RWPE2 (cell line): ENCODE data around the gene HPS1.

Experiments
- ATAC-seq: fragments of 200-7000 bp; cut with Tn5 transposase; 3 replicates; pipeline ENCODE4 v1.9.1; 2021; ENCODE audit warnings: low read depth
- DNase-seq: peaks from one replicate; pipeline ENCODE4 v3.0.0-alpha.2; 2020; ENCODE audit warnings: low spot score
- H3K27ac ChIP-seq: fragments of 450-650 bp; 2 replicates; pipeline ENCODE4 v1.5.1; 2017; ENCODE audit warnings: mild to moderate bottlenecking; ENCODE audit not compliant: poor library complexity, severe bottlenecking
- H3K27me3 ChIP-seq: fragments of 250-450 bp; sonication (Bioruptor Pico); 2 replicates; pipeline ENCODE4 v1.5.1; 2021; ENCODE audit warnings: mild to moderate bottlenecking, moderate library complexity; ENCODE audit not compliant: insufficient read depth, poor library complexity, severe bottlenecking
- H3K36me3 ChIP-seq: fragments of 250-450 bp; sonication (Bioruptor Pico); 2 replicates; pipeline ENCODE4 v1.5.1; 2020; ENCODE audit warnings: low read depth, mild to moderate bottlenecking, moderate library complexity
- H3K4me1 ChIP-seq: fragments of 250-450 bp; sonication (Bioruptor Pico); 2 replicates; pipeline ENCODE4 v1.5.1; 2021; ENCODE audit warnings: mild to moderate bottlenecking, moderate library complexity; ENCODE audit not compliant: insufficient read depth, poor library complexity, severe bottlenecking
- H3K4me3 ChIP-seq: fragments of 250-450 bp; sonication (Bioruptor Pico); 2 replicates; pipeline ENCODE4 v1.5.1; 2021; ENCODE audit warnings: mild to moderate bottlenecking, moderate library complexity; ENCODE audit not compliant: severe bottlenecking
- H3K9me3 ChIP-seq: fragments of 250-450 bp; sonication (Bioruptor Pico); 2 replicates; pipeline ENCODE4 v1.5.1; 2021; ENCODE audit warnings: mild to moderate bottlenecking, moderate library complexity; ENCODE audit not compliant: severe bottlenecking
- TF ChIP-seq, protein P1 (sequence below): fragments of 450-650 bp; IDR thresholded peaks from one replicate; pipeline ENCODE4 v1.5.1; 2017; ENCODE audit warnings: mild to moderate bottlenecking, moderate library complexity; ENCODE audit not compliant: poor library complexity, severe bottlenecking

Gene HPS1

DNA sequence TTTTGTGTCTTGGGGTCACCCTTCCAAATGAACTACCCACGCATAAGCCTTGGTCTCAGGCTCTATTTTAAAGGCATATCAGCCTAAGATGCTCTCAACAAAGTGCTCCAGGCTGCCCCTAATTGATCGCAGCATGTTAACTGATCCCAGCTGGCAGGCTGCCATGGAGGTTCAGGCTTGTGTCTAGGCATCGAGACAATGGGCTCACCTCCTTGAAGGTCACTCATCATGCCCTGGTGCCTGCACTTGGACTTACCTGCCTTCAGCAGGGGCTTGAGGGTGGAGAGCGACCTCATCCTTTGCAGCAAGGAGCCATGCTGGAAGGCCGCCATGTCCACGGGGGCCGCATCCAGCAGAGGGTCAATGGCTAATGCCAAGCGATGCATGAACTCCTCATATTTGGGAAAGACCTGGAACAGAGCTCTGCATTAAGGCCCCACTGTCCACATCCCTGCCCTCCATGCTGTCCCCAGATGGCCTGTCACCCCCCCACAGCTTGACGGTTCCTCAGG, 49.6 kb downstream of the HPS1 start:
- Histone ChIP-seq H3K36me3 (no peaks in the 10 kb centered on the region), H3K27me3 (no peaks in the 10 kb centered on the region), H3K27ac (no peak overlapping the region), H3K9me3 (no peaks in the 10 kb centered on the region), H3K4me1 (no peaks in the 10 kb centered on the region), H3K4me3 (no peak overlapping the region)
- DNase-seq (no peak), ATAC-seq (no peak)
- TF ChIP-seq, protein P1, sequence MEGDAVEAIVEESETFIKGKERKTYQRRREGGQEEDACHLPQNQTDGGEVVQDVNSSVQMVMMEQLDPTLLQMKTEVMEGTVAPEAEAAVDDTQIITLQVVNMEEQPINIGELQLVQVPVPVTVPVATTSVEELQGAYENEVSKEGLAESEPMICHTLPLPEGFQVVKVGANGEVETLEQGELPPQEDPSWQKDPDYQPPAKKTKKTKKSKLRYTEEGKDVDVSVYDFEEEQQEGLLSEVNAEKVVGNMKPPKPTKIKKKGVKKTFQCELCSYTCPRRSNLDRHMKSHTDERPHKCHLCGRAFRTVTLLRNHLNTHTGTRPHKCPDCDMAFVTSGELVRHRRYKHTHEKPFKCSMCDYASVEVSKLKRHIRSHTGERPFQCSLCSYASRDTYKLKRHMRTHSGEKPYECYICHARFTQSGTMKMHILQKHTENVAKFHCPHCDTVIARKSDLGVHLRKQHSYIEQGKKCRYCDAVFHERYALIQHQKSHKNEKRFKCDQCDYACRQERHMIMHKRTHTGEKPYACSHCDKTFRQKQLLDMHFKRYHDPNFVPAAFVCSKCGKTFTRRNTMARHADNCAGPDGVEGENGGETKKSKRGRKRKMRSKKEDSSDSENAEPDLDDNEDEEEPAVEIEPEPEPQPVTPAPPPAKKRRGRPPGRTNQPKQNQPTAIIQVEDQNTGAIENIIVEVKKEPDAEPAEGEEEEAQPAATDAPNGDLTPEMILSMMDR, result no peak

DNA sequence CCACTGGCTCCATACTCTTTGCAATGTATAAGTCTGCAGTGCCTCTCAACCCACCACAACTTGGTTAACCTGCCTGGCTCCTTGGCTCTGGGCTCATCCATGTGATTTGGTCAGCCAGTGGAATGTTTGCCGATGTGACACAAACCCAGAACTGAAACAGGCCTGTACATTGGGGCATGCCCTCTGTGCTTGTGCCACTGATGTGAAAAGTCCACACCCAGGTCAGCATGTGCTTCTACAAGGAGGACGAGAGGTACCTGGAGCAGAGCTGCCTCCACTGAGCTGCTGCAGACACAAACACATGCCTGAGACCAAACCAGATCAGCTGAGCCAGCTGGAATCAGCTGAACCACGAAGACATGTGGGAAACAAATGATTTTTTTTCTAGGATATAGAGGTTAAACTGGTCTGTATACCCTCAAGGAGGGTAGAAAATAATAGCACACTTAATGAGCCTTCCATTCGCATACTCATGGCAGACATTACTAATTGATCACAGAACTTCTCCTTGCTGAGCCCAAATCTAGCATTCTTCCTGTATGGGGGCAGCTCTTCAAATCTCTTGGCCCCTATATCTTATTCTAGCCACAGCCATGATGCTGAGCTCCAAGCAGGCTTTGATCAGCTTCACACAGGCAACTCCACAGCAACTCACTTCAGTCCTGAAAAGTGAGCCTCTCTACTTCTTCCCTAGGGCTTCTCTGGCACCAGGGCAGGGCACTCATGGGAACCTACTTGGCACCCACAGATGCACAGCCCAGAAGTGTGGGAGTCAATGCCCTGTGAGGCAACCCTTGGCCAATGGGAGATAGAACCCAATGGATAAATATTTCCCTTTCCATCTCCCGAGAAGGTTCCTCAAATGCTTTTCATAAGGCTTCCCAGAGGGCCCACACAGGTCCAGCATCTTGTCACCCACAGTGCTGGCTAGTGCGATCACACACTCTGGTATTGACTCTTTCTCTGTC, 50.4 kb downstream of the HPS1 start:
- Histone ChIP-seq H3K4me1 (peaks cover 4% of the 10 kb centered on the region), H3K4me3 (no peak overlapping the region), H3K9me3 (no peaks in the 10 kb centered on the region), H3K36me3 (no peaks in the 10 kb centered on the region), H3K27me3 (no peaks in the 10 kb centered on the region), H3K27ac (no peak overlapping the region)
- ATAC-seq (no peak), DNase-seq (no peak)
- TF ChIP-seq, protein P1, result no peak

DNA sequence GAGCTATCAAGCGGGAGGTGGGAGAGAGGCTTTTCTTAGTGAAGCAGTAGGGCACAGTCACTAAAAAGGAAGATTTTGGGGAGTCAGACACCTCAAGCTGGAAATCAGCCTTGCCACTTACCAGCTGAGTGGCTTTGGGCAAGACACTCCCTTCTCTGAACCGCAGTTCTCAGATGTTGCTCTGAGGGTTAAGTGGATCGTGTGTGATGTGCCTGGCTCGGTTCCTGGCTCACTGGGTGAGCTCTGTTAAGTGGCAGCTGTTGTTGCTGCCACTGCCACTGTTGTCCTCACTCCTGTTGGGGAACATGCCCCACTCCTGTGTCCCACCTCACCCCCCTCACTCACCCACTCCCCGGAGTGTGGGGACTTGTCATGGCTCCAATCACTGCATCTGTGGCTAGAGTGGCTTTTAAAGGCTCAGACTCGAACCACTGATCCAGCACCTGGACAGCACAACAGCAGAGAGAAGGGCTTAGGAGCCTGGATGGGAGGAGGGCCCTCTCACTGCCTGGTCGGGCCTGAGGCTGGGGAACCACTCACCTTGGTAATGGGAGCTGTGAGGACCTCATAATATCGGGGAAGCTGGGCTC, 51.8 kb downstream of the HPS1 start:
- ATAC-seq (no peak), DNase-seq (no peak)
- TF ChIP-seq, protein P1, result no peak
- H3K4me3 ChIP-seq, result no peak overlapping the region
- H3K36me3 ChIP-seq, result no peaks in the 10 kb centered on the region
- H3K27me3 ChIP-seq, result no peaks in the 10 kb centered on the region
- H3K27ac ChIP-seq, result no peak overlapping the region
- H3K9me3 ChIP-seq, result no peaks in the 10 kb centered on the region
- peaks cover 5% of the 10 kb centered on the region for H3K4me1 ChIP-seq

DNA sequence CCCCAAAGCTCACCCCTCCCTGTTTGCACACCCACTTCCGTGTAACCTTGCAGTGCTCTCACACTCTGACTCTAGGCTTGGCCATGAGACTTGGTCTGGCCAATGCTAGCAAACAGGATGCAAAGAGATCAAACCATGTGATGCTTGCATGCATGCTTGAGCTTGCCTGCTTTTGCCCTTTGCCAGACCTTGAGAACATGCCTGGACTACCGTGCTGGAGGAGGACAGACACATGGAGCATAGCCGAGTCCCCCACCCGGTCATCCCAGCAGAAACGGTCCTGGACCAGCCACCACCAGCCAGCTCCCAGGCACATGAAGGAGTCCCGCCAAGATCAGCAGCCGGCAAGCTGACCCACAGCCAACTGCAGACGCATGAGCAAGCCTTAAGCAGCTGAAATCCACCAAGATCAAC, 55.1 kb downstream of the HPS1 start:
- ATAC-seq (peak; percentile 67), DNase-seq (no peak)
- peaks cover 5% of the 10 kb centered on the region for H3K4me1 ChIP-seq
- TF ChIP-seq, protein P1, result no peak
- H3K27me3 ChIP-seq, result no peaks in the 10 kb centered on the region
- H3K36me3 ChIP-seq, result no peaks in the 10 kb centered on the region
- no peaks in the 10 kb centered on the region for H3K9me3 ChIP-seq
- no peak overlapping the region for H3K4me3 ChIP-seq
- no peak overlapping the region for H3K27ac ChIP-seq

DNA sequence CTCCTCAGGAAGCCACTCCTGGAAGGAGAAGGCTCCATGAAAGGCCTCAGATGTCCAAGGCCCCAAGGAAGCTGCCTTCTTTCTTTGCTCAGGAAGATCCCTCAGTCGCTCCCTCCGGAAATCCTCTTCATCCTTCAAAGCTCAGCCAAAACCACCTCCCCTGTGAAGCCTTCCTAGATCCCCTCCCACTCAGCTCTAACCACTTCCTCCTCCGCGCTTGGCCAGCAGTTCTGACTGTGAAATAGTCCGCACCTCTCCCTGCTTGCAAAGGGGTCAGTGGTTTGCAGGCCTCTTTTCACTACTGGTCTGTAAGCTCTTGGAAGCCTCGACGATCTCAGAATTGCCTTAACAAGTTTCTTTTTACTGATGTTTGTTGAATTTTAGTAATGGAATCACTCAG, 55.7 kb downstream of the HPS1 start:
- H3K9me3 ChIP-seq, result no peaks in the 10 kb centered on the region
- ATAC-seq (no peak), DNase-seq (no peak)
- no peaks in the 10 kb centered on the region for H3K27me3 ChIP-seq
- TF ChIP-seq, protein P1, result no peak
- H3K36me3 ChIP-seq, result no peaks in the 10 kb centered on the region
- H3K27ac ChIP-seq, result no peak overlapping the region
- H3K4me3 ChIP-seq, result no peak overlapping the region
- H3K4me1 ChIP-seq, result peaks cover 5% of the 10 kb centered on the region
